MM.1S (cell line): ENCODE measurements around the gene RXRA.

ENCODE experiments used
- DNase-seq: peaks from one replicate; pipeline ENCODE4 v3.0.0-alpha.2; 2015
- H2AFZ ChIP-seq: fragments of 300-600 bp; sonication (generic); 2 replicates; pipeline ENCODE4 v1.6.0; 2016; ENCODE audit warnings: antibody characterized with exemption, low read length
- H3F3A ChIP-seq: fragments of 300-600 bp; sonication (generic); 2 replicates; pipeline ENCODE4 v1.6.1; 2016; ENCODE audit warnings: mild to moderate bottlenecking, antibody characterized with exemption, low read length, moderate library complexity, mixed read lengths; ENCODE audit not compliant: insufficient read depth
- H3K27ac ChIP-seq: fragments of 300-600 bp; sonication (generic); 2 replicates; pipeline ENCODE4 v1.5.1; 2016; ENCODE audit warnings: mild to moderate bottlenecking, low read length
- H3K27me3 ChIP-seq: fragments of 300-600 bp; sonication (generic); replicated peaks from 2 replicates; pipeline ENCODE4 v1.6.0; 2016; ENCODE audit warnings: low read length; ENCODE audit not compliant: insufficient read depth
- H3K36me3 ChIP-seq: fragments of 300-600 bp; sonication (generic); replicated peaks from 2 replicates; pipeline ENCODE4 v1.6.1; 2016; ENCODE audit warnings: mild to moderate bottlenecking, low read length, mixed read lengths; ENCODE audit not compliant: insufficient read depth
- H3K4me1 ChIP-seq: fragments of 300-600 bp; sonication (generic); 2 replicates; pipeline ENCODE4 v1.6.1; 2016; ENCODE audit warnings: low read length, mixed read lengths
- H3K4me2 ChIP-seq: fragments of 300-600 bp; sonication (generic); 2 replicates; pipeline ENCODE4 v1.6.0; 2016; ENCODE audit warnings: low read depth, low read length
- H3K4me3 ChIP-seq: fragments of 300-600 bp; sonication (generic); 2 replicates; pipeline ENCODE4 v1.5.1; 2016; ENCODE audit warnings: low read length, mixed read lengths
- H3K79me2 ChIP-seq: fragments of 300-600 bp; sonication (generic); 2 replicates; pipeline ENCODE4 v1.6.1; 2016; ENCODE audit warnings: mixed run types, low read length, mixed read lengths
- H3K9ac ChIP-seq: fragments of 300-600 bp; sonication (generic); 2 replicates; pipeline ENCODE4 v1.6.1; 2016; ENCODE audit warnings: low read length, mixed read lengths
- H3K9me2 ChIP-seq: fragments of 300-600 bp; sonication (generic); replicated peaks from 2 replicates; pipeline ENCODE4 v1.6.1; 2016; ENCODE audit warnings: mild to moderate bottlenecking, low read length, mixed read lengths; ENCODE audit not compliant: insufficient read depth
- H3K9me3 ChIP-seq: fragments of 300-600 bp; sonication (generic); replicated peaks from 2 replicates; pipeline ENCODE4 v1.6.1; 2016; ENCODE audit warnings: mild to moderate bottlenecking, low read length, mixed read lengths; ENCODE audit not compliant: insufficient read depth
- H4K20me1 ChIP-seq: fragments of 300-600 bp; sonication (generic); 2 replicates; pipeline ENCODE4 v1.6.1; 2016; ENCODE audit warnings: mild to moderate bottlenecking, low read length, moderate library complexity, mixed read lengths; ENCODE audit not compliant: insufficient read depth
- EZH2 ChIP-seq: fragments of 300-600 bp; sonication (generic); optimal IDR thresholded peaks from 2 replicates; pipeline ENCODE3; 2017; ENCODE audit warnings: low read depth, mild to moderate bottlenecking, antibody characterized with exemption, low read length, mixed read lengths
- EZH2phosphoT487 ChIP-seq: fragments of 300-600 bp; sonication (generic); IDR thresholded peaks from 2 replicates; pipeline ENCODE4 v1.6.1; 2018; ENCODE audit warnings: antibody characterized with exemption, low read length
- TF ChIP-seq, protein P1 (sequence below): fragments of 300-600 bp; sonication (generic); IDR thresholded peaks from 2 replicates; pipeline ENCODE4 v1.5.1; 2016; ENCODE audit warnings: antibody characterized with exemption, low read length, mixed read lengths

Gene RXRA

DNA sequence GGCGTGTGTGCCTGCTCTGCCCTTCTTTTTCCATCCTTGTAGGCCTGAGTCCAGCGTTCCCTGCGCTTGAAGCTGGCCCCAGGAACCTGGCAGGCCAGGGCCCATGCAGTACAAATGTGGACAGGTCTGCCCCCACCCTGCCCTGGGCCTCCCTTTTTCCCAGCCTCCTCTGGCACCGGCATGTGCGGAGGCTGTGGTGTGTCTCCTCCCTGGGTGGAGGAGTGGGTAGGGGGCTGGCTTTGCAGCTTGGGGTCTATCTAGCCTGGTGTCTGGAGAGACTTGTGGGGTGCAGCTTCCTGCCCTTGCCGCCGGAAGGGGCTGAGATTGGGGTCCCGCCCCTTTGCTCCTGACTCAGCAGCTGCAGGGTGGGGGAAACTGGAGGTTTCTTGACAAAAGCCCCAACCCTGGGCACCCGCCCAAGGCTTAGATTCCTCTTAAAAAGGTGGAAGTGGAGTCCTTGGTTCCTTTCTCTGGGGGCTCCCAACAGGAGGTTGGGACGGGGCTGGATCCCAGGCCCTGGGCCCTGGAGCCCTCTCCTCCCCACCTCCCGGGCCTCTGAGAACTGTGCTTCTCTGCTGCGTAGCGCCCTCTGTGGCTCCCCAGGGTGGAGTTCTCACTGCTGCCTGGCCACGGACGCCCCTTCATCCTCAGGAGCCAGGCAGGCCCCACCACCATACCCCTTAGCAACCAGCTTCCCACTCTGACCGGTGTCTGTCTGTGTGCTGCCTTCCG is 18.0 kb downstream of the RXRA start:
- Histone ChIP-seq H3K79me2 (0 out of 2 replicates have a peak, but pooled peaks cover 6% of the 10 kb centered on the region), H3K9me2 (no peaks in the 10 kb centered on the region), H3K36me3 (no peaks in the 10 kb centered on the region), H3F3A (no peaks in the 10 kb centered on the region), H3K27ac (no peak overlapping the region), H3K4me1 (no peaks in the 10 kb centered on the region), H3K4me3 (no peak overlapping the region), H3K4me2 (no peak overlapping the region), H3K9me3 (no peaks in the 10 kb centered on the region), H2AFZ (no peak overlapping the region), H3K9ac (no peak overlapping the region), H4K20me1 (no peaks in the 10 kb centered on the region), H3K27me3 (no peaks in the 10 kb centered on the region)
- DNase-seq = no peak
- TF ChIP-seq EZH2 (no peak), EZH2phosphoT487 (no peak)
- TF ChIP-seq, protein P1, sequence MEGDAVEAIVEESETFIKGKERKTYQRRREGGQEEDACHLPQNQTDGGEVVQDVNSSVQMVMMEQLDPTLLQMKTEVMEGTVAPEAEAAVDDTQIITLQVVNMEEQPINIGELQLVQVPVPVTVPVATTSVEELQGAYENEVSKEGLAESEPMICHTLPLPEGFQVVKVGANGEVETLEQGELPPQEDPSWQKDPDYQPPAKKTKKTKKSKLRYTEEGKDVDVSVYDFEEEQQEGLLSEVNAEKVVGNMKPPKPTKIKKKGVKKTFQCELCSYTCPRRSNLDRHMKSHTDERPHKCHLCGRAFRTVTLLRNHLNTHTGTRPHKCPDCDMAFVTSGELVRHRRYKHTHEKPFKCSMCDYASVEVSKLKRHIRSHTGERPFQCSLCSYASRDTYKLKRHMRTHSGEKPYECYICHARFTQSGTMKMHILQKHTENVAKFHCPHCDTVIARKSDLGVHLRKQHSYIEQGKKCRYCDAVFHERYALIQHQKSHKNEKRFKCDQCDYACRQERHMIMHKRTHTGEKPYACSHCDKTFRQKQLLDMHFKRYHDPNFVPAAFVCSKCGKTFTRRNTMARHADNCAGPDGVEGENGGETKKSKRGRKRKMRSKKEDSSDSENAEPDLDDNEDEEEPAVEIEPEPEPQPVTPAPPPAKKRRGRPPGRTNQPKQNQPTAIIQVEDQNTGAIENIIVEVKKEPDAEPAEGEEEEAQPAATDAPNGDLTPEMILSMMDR = no peak

DNA sequence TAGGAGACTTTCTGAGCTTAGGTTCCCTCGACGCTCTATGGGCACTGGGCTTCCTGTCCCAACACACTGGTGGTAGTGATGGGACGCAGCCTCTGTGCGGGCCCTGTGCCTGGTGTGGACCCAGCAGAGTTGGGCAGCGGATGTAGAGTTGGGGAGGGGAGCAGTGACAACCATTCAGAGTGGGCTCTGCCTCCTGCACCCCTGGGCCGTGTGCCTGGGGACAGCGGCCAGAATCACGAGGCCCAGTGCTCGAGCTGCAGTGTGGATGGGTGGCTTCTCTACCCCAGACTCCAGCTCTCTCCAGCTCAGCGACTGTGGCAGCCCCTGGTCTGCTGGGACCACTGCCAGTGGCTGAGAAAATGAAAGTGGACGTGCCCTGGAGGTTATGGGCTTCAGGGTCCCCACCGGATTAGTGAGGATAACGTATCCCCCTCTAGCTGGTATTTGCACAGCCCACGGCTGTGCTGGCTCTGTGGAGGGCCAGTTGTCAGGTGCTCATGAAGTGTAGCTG is 18.6 kb downstream of the RXRA start:
- H3K27ac ChIP-seq = no peak overlapping the region
- no peak overlapping the region for H2AFZ ChIP-seq
- no peak for DNase-seq
- no peaks in the 10 kb centered on the region for H3K9me2 ChIP-seq
- 0 out of 2 replicates have a peak, but pooled peaks cover 6% of the 10 kb centered on the region for H3K79me2 ChIP-seq
- TF ChIP-seq, protein P1 = no peak
- TF ChIP-seq EZH2 = no peak
- no peak for TF ChIP-seq EZH2phosphoT487
- H3K4me2 ChIP-seq = no peak overlapping the region
- no peaks in the 10 kb centered on the region for H4K20me1 ChIP-seq
- no peaks in the 10 kb centered on the region for H3K36me3 ChIP-seq
- H3K27me3 ChIP-seq = no peaks in the 10 kb centered on the region
- H3K9me3 ChIP-seq = no peaks in the 10 kb centered on the region
- H3K9ac ChIP-seq = no peak overlapping the region
- no peak overlapping the region for H3K4me3 ChIP-seq
- no peaks in the 10 kb centered on the region for H3F3A ChIP-seq
- H3K4me1 ChIP-seq = no peaks in the 10 kb centered on the region

DNA sequence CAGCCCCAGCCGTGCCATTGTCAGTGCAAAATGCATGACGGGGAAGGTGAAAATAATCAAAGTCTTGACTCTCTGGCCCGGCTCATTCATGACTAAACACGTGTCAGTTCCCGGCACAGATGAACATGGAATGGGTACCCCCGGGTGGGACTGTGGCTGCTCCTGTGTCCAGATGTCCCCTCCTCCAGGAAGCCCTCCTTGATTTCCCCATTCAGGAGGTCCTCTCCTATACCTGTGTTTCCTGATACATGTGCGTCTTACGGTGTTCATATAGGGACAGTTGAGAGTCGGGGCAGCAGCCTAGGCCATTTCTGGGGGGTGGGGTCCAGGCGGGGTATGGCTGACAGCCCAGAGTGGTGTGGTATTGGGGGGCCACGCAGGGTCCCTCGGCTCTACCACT is 19.5 kb downstream of the RXRA start:
- Histone ChIP-seq H3K9ac (no peak overlapping the region), H3K27ac (no peak overlapping the region), H2AFZ (no peak overlapping the region), H3F3A (no peaks in the 10 kb centered on the region), H3K4me2 (no peak overlapping the region), H3K27me3 (no peaks in the 10 kb centered on the region), H3K9me3 (no peaks in the 10 kb centered on the region), H3K79me2 (0 out of 2 replicates have a peak, but pooled peaks cover 6% of the 10 kb centered on the region), H3K4me3 (no peak overlapping the region), H3K36me3 (no peaks in the 10 kb centered on the region), H3K4me1 (no peaks in the 10 kb centered on the region), H3K9me2 (no peaks in the 10 kb centered on the region), H4K20me1 (no peaks in the 10 kb centered on the region)
- TF ChIP-seq EZH2phosphoT487 (no peak), EZH2 (no peak)
- TF ChIP-seq, protein P1 = no peak
- no peak for DNase-seq
